ENCODE data around the gene MFAP5.

MFAP5 gene

DNA sequence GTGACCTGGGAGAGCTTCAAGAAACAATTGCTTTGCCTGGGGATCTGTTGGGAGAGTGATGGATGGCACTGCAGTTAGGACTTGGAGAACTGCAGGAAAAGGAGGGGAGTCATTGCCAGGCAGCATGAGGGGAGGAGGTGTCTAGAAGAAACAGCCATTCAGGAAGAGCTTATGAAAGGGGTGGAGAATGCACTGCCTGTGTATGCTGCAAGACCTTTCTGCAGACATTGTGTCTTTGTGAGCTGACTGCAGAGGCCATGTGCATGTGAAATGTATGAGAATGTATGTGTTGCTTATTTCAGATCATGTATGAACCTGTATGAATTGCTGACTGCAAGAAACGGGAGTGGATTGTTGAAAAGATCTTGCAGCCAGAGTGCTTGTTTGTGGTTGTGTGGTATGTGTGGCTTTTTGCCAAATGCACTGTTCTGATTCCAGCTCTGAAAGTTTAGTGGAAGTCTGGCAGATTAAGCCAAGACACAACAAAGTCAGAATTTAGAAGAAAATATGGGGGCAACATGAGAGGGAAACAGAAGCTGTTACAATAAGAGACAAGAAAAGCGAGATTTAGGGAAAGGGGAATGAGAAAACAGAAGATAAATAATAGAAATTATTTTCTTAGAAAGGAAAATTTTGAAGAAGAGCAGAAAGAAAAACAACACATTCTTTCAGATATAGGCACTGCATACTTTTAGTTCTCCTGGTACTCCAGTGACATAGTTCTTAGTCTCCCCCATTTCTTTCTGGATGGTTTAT lies 25.4 kb upstream of the MFAP5 start:
- Mint-ChIP-seq H3K4me1 (ENCODE audit: low read depth) (peaks cover 5% of the 10 kb centered on the region), H3K9me3 (no peaks in the 10 kb centered on the region), H3K27ac (no peak overlapping the region), H3K27me3 (no peaks in the 10 kb centered on the region), H3K36me3 (ENCODE audit: low read depth) (no peaks in the 10 kb centered on the region), H3K4me3 (no peak overlapping the region)
- DNase-seq: no peak

GRCh38 chr12:8685051-8685450 lies 22.4 kb upstream of the MFAP5 start:
- Mint-ChIP-seq H3K27ac (no peak overlapping the region), H3K36me3 (ENCODE audit: low read depth) (no peaks in the 10 kb centered on the region), H3K4me3 (no peak overlapping the region), H3K27me3 (no peaks in the 10 kb centered on the region), H3K9me3 (no peaks in the 10 kb centered on the region), H3K4me1 (ENCODE audit: low read depth) (peaks cover 4% of the 10 kb centered on the region)
- DNase-seq: no peak

GRCh38 chr12:8681129-8681884 lies 18.7 kb upstream of the MFAP5 start:
- H3K4me1 Mint-ChIP-seq (ENCODE audit: low read depth): peaks cover 4% of the 10 kb centered on the region
- H3K27me3 Mint-ChIP-seq: no peaks in the 10 kb centered on the region
- no peak for DNase-seq
- no peaks in the 10 kb centered on the region for H3K36me3 Mint-ChIP-seq (ENCODE audit: low read depth)
- no peak overlapping the region for H3K4me3 Mint-ChIP-seq
- no peaks in the 10 kb centered on the region for H3K9me3 Mint-ChIP-seq
- H3K27ac Mint-ChIP-seq: no peak overlapping the region

DNA sequence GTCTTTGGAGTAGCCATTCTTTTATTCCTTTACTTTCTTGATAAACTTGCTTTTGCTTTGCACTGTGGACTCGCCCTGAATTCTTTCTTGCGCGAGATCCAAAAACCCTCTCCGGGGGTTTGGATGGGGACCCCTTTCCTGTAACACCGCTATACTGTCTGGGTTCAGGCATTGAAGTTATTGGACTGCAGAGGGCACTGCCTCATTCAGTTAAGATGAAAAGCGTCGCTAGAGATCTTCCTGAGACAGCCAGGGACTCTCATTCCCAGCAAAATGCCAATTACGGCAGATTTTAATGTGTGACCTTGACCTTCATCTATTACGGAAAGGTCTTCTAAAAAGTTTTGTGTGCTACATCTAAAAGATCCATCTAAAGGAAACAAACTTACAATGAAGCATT lies 17.9 kb upstream of the MFAP5 start:
- Mint-ChIP-seq H3K27ac (no peak overlapping the region), H3K36me3 (ENCODE audit: low read depth) (no peaks in the 10 kb centered on the region), H3K27me3 (no peaks in the 10 kb centered on the region), H3K4me1 (ENCODE audit: low read depth) (peaks cover 9% of the 10 kb centered on the region), H3K4me3 (no peak overlapping the region), H3K9me3 (no peaks in the 10 kb centered on the region)
- DNase-seq: no peak

DNA sequence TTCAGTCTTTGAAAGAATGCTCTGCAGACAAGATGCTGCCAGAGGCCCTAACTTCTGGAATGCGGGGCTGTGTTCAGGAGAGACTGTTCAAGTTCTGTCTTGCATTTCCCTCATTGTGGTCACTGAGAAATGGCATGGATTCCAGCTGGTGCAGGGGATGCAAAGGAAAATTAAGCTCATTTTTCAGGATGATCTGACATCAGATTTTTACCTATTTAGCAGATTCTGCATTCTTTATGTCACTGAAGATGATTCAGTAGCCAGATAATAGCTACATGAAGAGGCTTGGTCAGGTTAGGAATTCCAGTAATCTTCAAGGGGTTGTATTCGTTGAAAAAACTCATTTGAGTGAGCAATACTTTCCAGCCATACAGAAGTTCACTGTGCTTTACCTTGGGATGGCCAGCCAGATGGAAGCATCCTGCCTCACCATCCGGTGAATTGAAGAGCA lies 16.1 kb upstream of the MFAP5 start:
- Mint-ChIP-seq H3K27me3 (no peaks in the 10 kb centered on the region), H3K4me1 (ENCODE audit: low read depth) (peaks cover 14% of the 10 kb centered on the region), H3K36me3 (ENCODE audit: low read depth) (no peaks in the 10 kb centered on the region), H3K27ac (no peak overlapping the region), H3K4me3 (no peak overlapping the region), H3K9me3 (no peaks in the 10 kb centered on the region)
- no peak for DNase-seq

- Mint-ChIP-seq H3K4me3 (no peak overlapping the region), H3K27ac (no peak overlapping the region), H3K27me3 (no peaks in the 10 kb centered on the region), H3K4me1 (ENCODE audit: low read depth) (peaks cover 14% of the 10 kb centered on the region), H3K36me3 (ENCODE audit: low read depth) (no peaks in the 10 kb centered on the region), H3K9me3 (no peaks in the 10 kb centered on the region)
- DNase-seq: no peak
These were observed 14.7 kb upstream of the MFAP5 start for GRCh38 chr12:8677362-8677761.

DNA sequence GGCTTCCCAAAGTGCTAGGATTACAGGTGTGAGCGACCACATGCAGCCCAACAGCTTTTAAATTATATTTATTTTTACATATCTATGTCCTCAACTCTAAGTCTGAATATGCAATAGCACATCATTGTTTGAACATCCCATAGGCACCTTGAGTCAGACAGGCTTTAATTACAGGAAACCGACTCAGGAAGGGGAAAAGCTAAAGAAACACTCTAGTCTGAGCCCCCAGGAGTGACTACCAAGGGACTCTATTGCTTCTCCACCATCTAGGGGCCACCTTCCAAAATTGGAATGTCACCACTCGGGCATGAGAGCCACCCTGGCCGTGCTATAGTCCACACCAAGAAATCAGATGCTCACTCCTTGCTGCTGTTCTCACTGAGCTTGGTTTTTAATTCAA lies 14.0 kb upstream of the MFAP5 start:
- DNase-seq: no peak
- Mint-ChIP-seq H3K4me3 (no peak overlapping the region), H3K9me3 (no peaks in the 10 kb centered on the region), H3K36me3 (ENCODE audit: low read depth) (no peaks in the 10 kb centered on the region), H3K27me3 (no peaks in the 10 kb centered on the region), H3K27ac (no peak overlapping the region), H3K4me1 (ENCODE audit: low read depth) (peaks cover 10% of the 10 kb centered on the region)

DNA sequence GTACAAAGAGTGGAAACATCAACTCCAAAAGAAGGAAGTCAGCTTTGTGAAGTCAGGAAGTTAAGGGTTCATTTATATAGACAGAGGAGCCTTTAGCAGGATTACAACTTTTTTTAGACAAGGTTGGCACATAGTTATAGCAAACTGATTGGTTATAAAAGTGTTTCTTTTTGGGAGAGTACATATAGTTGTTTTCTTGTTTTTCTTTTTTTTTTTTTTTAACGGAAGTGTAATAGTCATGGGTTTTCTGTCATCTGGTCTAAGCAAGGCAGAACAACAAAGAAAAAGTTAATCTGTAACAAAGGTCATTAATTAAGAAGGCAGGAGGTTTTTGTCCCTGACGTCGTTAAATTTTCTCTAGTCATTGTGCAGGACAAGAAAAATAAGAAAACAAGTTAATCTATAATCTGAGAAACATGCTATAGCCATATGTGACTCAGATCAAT lies 13.0 kb upstream of the MFAP5 start:
- H3K27ac Mint-ChIP-seq: no peak overlapping the region
- H3K4me3 Mint-ChIP-seq: no peak overlapping the region

DNA sequence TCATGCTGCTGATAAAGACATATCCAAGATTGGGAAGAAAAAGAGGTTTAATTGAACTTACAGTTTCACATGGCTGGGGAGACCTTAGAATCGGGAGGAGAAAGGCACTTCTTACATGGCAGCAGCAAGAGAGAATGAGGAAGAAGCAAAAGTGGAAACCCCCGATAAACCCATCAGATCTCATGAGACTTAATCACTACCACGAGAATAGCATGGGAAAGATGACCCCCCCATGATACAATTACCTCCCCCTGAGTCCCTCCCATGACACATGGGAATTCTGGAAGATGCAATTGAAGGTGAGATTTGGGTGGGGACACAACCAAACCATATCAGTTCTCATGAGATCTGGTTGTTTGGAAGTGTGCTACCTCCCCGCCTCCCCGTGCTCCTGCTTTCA lies 9.8 kb upstream of the MFAP5 start:
- no peak overlapping the region for H3K4me3 Mint-ChIP-seq
- no peak overlapping the region for H3K27ac Mint-ChIP-seq
- no peak for DNase-seq

More for the DNA sequence above, 13.0 kb upstream of the MFAP5 start:
- no peaks in the 10 kb centered on the region for H3K27me3 Mint-ChIP-seq
- no peaks in the 10 kb centered on the region for H3K9me3 Mint-ChIP-seq
- H3K36me3 Mint-ChIP-seq (ENCODE audit: low read depth): no peaks in the 10 kb centered on the region
- DNase-seq: no peak
- H3K4me1 Mint-ChIP-seq (ENCODE audit: low read depth): peaks cover 10% of the 10 kb centered on the region

GRCh38 chr12:8668441-8668840 lies 5.8 kb upstream of the MFAP5 start:
- Mint-ChIP-seq H3K36me3 (ENCODE audit: low read depth) (no peaks in the 10 kb centered on the region), H3K27me3 (peaks cover 4% of the 10 kb centered on the region), H3K4me1 (ENCODE audit: low read depth) (no peaks in the 10 kb centered on the region), H3K9me3 (no peaks in the 10 kb centered on the region), H3K4me3 (no peak overlapping the region), H3K27ac (no peak overlapping the region)
- DNase-seq: no peak

More for the DNA sequence above, 9.8 kb upstream of the MFAP5 start:
- Mint-ChIP-seq H3K9me3 (no peaks in the 10 kb centered on the region), H3K4me1 (ENCODE audit: low read depth) (peaks cover 10% of the 10 kb centered on the region), H3K27me3 (no peaks in the 10 kb centered on the region), H3K36me3 (ENCODE audit: low read depth) (no peaks in the 10 kb centered on the region)

DNA sequence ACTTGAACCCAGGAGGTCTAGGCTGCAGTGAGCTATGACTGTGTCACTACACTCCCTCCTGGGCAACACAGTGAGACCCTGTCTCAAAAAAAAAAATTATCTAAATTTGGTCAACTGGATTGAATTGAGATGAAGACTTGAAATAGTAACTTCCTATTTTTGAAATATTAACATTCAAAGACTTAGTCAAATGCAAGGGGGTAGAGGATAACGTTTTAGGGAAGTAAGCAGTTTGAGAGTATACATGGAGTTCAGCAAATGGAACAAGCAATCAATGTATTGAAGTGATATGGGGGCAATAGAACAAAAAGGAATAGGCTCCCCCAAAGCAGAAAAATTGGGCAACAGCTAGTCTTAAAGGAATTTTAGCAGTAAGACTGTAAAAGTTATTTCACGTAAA lies 4.6 kb upstream of the MFAP5 start:
- DNase-seq: no peak
- Mint-ChIP-seq H3K9me3 (no peaks in the 10 kb centered on the region), H3K27ac (no peak overlapping the region), H3K4me3 (no peak overlapping the region), H3K27me3 (peaks cover 4% of the 10 kb centered on the region), H3K36me3 (ENCODE audit: low read depth) (no peaks in the 10 kb centered on the region), H3K4me1 (ENCODE audit: low read depth) (no peaks in the 10 kb centered on the region)

- peaks cover 4% of the 10 kb centered on the region for H3K27me3 Mint-ChIP-seq
These were observed 3.1 kb upstream of the MFAP5 start for GRCh38 chr12:8665759-8666158.

GRCh38 chr12:8664228-8664913 lies 1.7 kb upstream of the MFAP5 start:
- H3K4me3 Mint-ChIP-seq: no peak overlapping the region
- peaks cover 4% of the 10 kb centered on the region for H3K27me3 Mint-ChIP-seq
- H3K27ac Mint-ChIP-seq: no peak overlapping the region
- H3K36me3 Mint-ChIP-seq (ENCODE audit: low read depth): no peaks in the 10 kb centered on the region
- DNase-seq: no peak
- H3K9me3 Mint-ChIP-seq: no peaks in the 10 kb centered on the region
- H3K4me1 Mint-ChIP-seq (ENCODE audit: low read depth): no peaks in the 10 kb centered on the region

More at GRCh38 chr12:8665759-8666158, 3.1 kb upstream of the MFAP5 start:
- Mint-ChIP-seq H3K36me3 (ENCODE audit: low read depth) (no peaks in the 10 kb centered on the region), H3K27ac (no peak overlapping the region), H3K4me3 (no peak overlapping the region), H3K4me1 (ENCODE audit: low read depth) (no peaks in the 10 kb centered on the region), H3K9me3 (no peaks in the 10 kb centered on the region)
- DNase-seq: no peak

- Mint-ChIP-seq H3K4me3 (no peak overlapping the region), H3K27me3 (peaks cover 6% of the 10 kb centered on the region), H3K4me1 (ENCODE audit: low read depth) (no peaks in the 10 kb centered on the region), H3K9me3 (no peaks in the 10 kb centered on the region), H3K36me3 (ENCODE audit: low read depth) (no peaks in the 10 kb centered on the region), H3K27ac (no peak overlapping the region)
- no peak for DNase-seq
These were observed 875 bp downstream of the MFAP5 start for GRCh38 chr12:8661751-8662150.

- Mint-ChIP-seq H3K36me3 (ENCODE audit: low read depth) (no peaks in the 10 kb centered on the region), H3K4me1 (ENCODE audit: low read depth) (no peaks in the 10 kb centered on the region), H3K9me3 (no peaks in the 10 kb centered on the region), H3K4me3 (no peak overlapping the region), H3K27ac (no peak overlapping the region), H3K27me3 (peaks cover 6% of the 10 kb centered on the region)
- no peak for DNase-seq
These were observed 1.6 kb downstream of the MFAP5 start for GRCh38 chr12:8661016-8661415.
